Epidermal melanocyte (primary cell): ENCODE measurements around the gene APOBEC3B.
"Not testable (repeated sequence)": the region's sequence is repeated elsewhere in the genome, so short reads cannot be mapped to it uniquely, and the experiment has no call there.

Experiments used
- DNase-seq: peaks from one replicate; pipeline ENCODE4 v3.0.0; 2011; ENCODE audit warnings: low spot score; ENCODE audit not compliant: insufficient read length

Gene APOBEC3B

GRCh38 chr22:38981992-38982927 is at the start of gene APOBEC3B:
APOBEC3B (plus strand) TSS chr22:38982347; CDS start chr22:38982454, 107 bp downstream.
- peak; percentile 94 for DNase-seq

GRCh38 chr22:38935023-38935422 is 47.1 kb upstream of the APOBEC3B start:
- no peak for DNase-seq

GRCh38 chr22:38935616-38936015 is 46.5 kb upstream of the APOBEC3B start:
- DNase-seq: no peak

GRCh38 chr22:38936562-38936961 is 45.6 kb upstream of the APOBEC3B start:
- no peak for DNase-seq

- no peak for DNase-seq
Observed at GRCh38 chr22:38937036-38937435, 45.1 kb upstream of the APOBEC3B start.

- DNase-seq: no peak
Observed at GRCh38 chr22:38937541-38937940, 44.6 kb upstream of the APOBEC3B start.

GRCh38 chr22:38938221-38938620 is 43.9 kb upstream of the APOBEC3B start:
- DNase-seq: no peak

- DNase-seq: no peak
Observed at GRCh38 chr22:38938925-38939324, 43.2 kb upstream of the APOBEC3B start.

- no peak for DNase-seq
Observed at GRCh38 chr22:38940811-38941384, 41.2 kb upstream of the APOBEC3B start.

- DNase-seq: no peak
Observed at GRCh38 chr22:38941488-38941987, 40.6 kb upstream of the APOBEC3B start.

GRCh38 chr22:38942702-38943101 is 39.4 kb upstream of the APOBEC3B start:
- no peak for DNase-seq

- no peak for DNase-seq
Observed at GRCh38 chr22:38943201-38943600, 38.9 kb upstream of the APOBEC3B start.

- DNase-seq: no peak
Observed at GRCh38 chr22:38943882-38944281, 38.3 kb upstream of the APOBEC3B start.

- no peak for DNase-seq
Observed at GRCh38 chr22:38944653-38945052, 37.5 kb upstream of the APOBEC3B start.

GRCh38 chr22:38945706-38946338 is 36.3 kb upstream of the APOBEC3B start:
- DNase-seq: not testable (repeated sequence)

GRCh38 chr22:38946771-38947170 is 35.4 kb upstream of the APOBEC3B start:
- DNase-seq: no peak

- no peak for DNase-seq
Observed at GRCh38 chr22:38947321-38948140, 34.6 kb upstream of the APOBEC3B start.

GRCh38 chr22:38948181-38948940 is 33.8 kb upstream of the APOBEC3B start:
- DNase-seq: no peak

GRCh38 chr22:38949889-38950405 is 32.2 kb upstream of the APOBEC3B start:
- no peak for DNase-seq
